G401 (cell line): ENCODE results near the gene ABCB4. TPM values are rescaled to one million over a fixed set of nuclear protein-coding genes. Genes with fewer than 3 reads are reported as not detected.
"Not testable (repeated sequence)": the region's sequence is repeated elsewhere in the genome, so short reads cannot be mapped to it uniquely, and the experiment has no call there.

Source experiments
- DNase-seq: peaks from one replicate; pipeline ENCODE4 v3.0.0-alpha.2; 2015; ENCODE audit warnings: low spot score
- in situ Hi-C: cut with HindIII; loops from 2 replicates; pipeline ENCODE4 v1.10.0; 2016; ENCODE audit warnings: low sequenced_read_pairs, mixed read lengths
- total RNA-seq: library from RNA; depleted of rRNA; stranded (reverse); fragments of >200 nt; shearing (Covaris generic); gene quantifications from 2 replicates; pipeline ENCODE4 v1.2.3, GENCODE V29; 2014

The ABCB4 gene
- total RNA-seq, 1 experiment from 2014 or later = not detected

DNA sequence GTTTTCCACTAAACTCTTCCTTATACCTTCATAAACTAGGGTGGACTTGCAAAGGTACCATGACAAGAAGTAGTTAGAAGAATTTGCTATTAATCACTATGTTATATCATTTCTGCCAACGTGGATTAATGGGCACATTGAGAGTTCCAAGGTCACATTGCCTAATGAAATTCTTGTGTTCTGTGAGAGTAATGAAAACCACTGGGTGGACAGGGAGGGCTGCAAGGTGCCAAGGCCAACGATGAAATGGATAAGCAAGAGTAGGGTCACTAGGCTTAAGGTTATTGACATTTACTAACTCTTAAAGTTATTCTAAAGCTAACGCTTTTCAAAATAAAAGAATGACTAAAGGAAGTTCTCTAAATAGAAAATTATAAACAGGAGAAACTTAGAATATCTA lies 6.6 kb upstream of the ABCB4 start:
- in situ Hi-C loops = no loop called here
- DNase-seq = no peak

DNA sequence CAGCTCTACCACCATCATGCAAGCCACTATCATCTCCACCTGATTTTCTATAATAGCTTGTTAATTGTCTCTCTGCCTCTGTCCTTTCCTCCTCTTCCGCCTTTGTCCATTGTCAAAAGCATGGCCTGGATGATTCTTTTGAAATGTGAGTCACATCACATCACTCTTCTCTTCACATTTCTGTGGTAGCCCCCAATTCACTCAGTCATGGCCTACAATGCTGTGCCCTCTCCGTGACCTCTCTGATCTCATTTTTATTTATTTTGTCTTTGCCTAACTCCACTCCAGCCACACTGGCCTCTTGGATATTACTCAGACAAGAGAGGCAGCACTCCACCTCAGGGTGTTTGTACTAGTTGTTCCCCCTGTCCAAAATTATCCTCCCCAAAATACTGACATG lies 4.9 kb upstream of the ABCB4 start:
- no peak for DNase-seq
- in situ Hi-C loops = no loop called here

DNA sequence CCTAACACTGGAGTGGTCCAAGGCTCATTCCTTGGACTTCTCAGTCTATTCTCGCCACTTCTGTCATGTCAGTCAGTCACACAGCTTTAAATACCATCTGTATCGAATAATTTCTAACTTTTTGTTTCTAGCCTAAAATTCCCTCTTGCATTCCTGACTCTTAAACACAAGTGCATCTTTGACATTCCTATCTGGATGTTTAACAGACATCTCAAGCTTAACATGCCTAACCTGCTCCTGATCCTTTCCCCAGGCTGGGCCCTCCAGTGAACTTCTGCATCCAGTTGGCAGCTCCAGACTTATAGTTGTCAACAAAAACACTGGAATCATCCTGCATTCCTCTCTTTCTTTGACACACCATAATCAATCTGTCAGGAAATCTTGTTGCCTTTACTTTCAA lies 4.5 kb upstream of the ABCB4 start:
- in situ Hi-C loops = no loop called here
- DNase-seq = no peak

DNA sequence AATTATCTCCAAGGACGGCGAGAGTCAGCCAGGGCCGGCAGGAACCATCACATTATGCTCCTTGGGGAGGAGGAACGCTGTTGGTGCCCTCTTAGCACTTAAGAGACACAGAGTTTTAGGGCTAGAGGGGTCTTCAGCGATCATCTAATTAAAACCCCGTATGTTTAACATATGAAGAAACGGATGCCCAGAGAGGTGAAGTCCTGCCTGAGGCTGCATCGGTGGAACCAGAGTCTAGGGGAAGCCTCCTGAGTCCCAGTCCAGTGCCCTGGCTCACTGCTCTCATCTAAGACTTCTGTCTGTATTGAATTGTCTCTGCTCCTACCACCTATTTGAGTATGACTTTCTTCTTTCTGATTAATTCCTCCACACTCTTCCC lies 688 bp upstream of the ABCB4 start:
- no peak for DNase-seq
- in situ Hi-C loops = no loop called here

DNA sequence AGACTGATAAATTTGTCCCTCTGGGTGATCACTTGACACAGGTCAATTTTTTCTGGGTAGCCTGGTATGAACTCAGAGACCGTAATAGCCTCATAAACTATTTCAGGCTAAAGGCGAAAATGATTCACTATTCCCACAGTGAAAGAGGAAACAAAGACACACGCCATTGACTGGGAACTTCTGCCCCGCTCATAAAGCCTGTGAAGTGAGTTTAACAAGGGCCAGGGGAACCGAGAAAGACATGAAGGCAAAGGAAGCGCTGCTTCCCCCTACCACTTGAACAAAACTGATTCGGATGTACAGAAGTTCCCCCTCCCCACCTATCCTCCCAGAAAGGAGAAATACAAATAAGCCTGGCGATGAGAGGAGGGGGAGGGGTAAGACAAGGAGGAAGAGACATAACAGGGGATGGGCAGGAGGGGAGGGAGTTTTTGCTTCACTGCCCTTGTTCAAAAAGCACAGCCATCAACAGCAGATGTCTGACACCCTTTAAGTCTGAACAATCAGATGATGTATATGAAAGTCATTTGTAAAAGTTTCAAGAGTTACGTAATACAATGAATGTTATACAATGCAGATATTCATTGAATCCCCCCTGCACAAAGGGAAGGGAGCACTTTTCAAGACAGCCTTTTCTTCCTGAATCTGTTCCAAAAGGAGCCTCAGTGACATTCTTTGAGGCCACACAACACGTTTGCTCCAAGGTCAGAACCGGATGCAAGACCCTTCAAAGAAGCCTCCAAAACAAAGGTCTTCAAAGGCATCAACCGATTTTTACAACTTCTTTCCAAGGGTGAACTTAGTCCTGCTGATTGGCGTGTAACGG lies 734 bp downstream of the ABCB4 start:
- in situ Hi-C loops = no loop called here
- DNase-seq = peak; percentile 6

DNA sequence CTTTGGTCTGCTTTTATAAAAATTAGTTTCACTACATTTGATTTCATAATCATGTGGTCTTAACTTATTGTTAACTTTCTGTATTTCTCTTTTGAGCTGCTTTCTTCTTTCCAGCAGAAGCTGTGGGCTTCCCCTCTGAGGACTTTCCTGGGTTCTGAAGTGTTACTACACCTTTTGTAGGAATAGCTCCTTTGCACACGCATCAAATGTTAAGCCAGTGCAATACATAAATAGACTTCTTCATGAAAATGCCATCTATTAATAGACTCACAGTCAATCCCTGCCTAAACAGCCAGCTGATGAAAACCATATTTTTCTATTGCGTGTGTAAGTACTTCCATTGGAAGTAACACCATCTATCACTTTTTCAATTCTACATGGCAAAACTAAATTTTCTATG lies 1.5 kb downstream of the ABCB4 start:
- in situ Hi-C loops = no loop called here
- no peak for DNase-seq

DNA sequence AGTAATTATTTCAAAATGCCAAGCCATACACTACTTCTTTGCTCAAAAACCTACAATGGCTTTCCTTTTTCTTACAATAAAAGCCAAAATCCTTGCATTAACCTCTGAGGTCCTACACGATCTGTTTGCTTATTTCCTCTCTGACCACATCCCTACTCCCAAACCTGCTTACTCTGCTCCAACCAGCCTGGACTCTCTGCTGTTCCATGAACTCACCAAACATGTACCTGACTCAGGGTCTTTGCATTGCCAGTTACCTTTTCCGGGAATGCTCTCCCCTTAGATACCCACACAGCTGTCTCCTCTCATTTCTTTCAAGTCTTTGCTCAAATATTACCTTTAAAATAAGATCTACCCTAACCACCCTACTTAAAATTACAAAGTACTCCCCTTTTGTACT lies 2.3 kb downstream of the ABCB4 start:
- in situ Hi-C loops = no loop called here
- DNase-seq = no peak

DNA sequence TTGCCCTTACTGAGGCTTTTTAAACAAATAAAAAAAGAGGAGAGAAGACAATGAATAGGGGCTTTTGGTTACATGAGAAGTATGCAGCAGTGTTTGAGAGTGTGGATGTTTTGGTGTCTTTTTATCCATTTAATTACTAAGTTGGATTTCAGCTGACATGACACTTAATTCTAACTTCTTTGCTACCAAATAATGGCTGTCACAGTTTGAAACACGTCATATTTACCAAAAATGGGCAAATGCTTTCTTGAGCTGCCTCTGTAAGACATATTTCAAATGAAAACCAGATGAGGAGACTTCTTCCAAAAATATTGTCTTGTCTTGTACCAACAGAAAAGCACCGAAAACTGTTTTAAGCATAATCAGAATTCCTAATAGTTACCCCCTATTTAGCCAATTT lies 4.0 kb downstream of the ABCB4 start:
- in situ Hi-C loops = no loop called here
- DNase-seq = no peak

DNA sequence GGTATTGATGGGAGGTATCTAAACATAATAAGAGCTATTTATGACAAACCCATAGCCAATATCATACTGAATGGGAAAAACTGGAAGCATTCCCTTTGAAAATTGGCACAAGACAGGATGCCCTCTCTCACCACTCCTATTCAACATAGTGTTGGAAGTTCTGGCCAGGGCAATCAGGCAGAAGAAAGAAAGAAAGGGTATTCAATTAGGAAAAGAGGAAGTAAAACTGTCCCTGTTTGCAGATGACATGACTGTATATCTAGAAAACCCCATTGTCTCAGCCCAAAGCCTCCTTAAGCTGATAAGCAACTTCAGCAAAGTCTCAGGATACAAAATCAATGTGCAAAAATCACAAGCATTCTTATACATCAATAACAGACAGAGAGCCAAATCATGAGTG lies 6.3 kb downstream of the ABCB4 start:
- not testable (repeated sequence) for DNase-seq

DNA sequence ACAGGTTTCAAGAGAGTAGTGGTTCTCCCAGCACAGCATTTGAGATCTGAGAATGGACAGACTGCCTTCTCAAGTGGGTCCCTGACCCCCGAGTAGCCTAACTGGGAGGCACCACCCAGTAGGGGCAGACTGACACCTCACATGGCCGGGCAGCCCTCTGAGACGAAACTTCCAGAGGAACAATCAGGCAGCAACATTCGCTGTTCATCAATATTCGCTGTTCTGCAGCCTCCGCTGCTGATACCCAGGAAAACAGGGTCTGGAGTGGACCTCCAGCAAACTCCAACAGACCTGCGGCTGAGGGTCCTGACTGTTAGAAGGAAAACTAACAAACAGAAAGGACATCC lies 10.0 kb downstream of the ABCB4 start:
- in situ Hi-C loops = not testable (repeated sequence)

More for the DNA sequence above, 6.3 kb downstream of the ABCB4 start:
- in situ Hi-C loops = not testable (repeated sequence)

DNA sequence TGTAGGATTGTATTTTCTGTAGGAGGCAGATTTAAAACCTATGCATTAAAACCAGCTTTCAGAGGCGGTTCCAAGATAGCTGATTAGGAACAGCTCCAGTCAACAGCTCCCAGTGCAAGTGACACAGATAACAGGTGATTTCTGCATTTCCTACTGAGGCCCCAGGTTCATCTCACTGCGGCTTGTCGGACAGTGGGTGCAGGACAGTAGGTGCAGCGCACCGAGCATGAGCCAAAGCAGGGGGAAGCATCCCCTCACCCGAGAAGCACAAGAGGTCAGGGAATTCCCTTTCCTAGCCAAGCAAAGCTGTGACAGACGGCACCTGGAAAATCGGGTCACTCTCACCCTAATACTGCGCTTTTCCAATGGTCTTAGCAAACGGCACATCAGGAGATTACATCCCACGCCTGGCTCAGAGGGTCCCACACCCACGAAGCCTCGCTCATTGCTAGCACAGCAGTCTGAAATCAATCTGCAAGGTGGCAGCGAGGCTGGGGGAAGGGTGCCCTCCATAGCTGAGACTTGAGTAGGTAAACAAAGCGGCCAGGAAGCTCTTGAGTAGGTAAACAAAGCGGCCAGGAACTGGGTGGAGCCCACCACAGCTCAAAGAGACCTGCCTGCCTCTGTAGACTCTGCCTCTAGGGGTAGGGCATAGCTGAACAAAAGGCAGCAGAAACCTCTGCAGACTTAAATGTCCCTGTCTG lies 10.5 kb downstream of the ABCB4 start:
- in situ Hi-C loops, DNase-seq: not testable (repeated sequence)

More for the DNA sequence above, 10.0 kb downstream of the ABCB4 start:
- not testable (repeated sequence) for DNase-seq

DNA sequence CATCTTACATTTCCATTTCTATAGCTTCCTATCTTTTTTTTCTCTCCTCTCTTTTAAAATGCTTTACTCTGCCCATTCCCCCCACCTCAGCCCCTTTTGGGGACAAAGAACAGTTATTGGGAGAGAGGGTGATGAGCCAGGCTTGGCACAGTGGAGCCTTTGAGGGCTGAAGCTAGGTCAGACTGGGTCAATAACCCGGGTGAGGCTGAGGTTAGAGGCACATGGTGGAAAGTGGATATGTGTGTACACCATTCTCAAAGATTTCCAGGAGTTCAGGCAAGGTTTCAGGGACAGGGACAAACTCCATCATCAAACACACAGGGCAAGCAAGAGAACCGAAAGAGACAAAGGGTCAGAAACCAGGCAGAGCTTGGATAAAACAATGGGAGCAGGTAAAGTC lies 11.5 kb downstream of the ABCB4 start:
- in situ Hi-C loops = no loop called here
- no peak for DNase-seq

DNA sequence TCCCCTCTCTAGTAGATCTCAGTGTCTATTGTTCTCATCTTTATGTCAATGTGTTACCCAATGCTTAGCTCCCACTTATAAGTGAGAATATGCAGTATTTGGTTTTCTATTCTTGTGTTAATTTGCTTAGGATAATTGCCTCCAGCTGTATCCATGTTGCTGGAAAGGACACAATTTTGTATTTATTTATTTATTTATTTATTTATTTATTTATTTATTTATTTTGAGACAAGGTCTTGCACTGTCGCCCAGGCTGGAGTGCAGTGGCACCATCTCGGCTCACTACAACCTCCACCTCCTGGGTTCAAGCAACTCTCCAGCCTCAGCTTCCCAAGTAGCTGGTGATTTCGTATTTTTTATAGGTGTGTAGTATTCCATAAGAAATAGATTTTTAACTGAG lies 15.0 kb downstream of the ABCB4 start:
- DNase-seq, in situ Hi-C loops: not testable (repeated sequence)

DNA sequence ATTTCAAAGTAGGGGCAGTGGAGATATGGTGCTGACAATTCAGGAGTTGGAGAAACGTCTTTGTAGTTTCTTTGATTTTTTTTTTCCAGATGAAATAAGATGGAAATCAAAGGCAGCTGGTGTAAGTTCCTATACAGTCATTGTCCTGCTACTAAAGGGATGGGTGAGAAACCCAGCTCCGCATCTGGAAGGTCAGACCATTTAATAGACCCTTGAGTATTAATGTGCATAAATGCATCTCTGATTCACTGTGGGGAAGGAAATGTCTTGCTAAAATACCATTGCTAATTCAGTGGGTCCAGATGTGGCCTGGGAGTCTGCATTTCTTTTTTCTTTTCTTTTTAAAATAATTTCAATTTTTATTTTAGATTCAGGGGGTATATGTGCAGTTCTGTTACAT lies 15.5 kb downstream of the ABCB4 start:
- DNase-seq = no peak
- in situ Hi-C loops = no loop called here

DNA sequence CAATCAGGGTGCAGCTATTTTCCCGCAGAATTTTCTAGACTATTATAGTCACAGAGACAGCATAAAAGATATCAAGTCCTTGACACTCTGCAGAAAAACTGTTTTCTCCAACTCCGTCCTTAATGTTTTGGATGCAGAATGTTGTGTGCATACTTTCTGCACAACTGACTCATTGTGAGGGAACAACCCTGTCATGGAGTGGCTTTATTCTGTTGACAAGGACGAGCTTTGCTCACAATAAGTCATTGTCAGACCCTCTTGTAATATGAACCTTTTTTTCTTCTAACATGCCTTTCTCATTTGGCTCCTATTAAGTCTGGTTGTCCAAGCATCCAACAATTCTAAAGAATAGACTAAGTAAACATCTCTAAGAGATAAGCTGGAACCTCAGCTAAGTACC lies 17.3 kb downstream of the ABCB4 start:
- in situ Hi-C loops = no loop called here
- no peak for DNase-seq

DNA sequence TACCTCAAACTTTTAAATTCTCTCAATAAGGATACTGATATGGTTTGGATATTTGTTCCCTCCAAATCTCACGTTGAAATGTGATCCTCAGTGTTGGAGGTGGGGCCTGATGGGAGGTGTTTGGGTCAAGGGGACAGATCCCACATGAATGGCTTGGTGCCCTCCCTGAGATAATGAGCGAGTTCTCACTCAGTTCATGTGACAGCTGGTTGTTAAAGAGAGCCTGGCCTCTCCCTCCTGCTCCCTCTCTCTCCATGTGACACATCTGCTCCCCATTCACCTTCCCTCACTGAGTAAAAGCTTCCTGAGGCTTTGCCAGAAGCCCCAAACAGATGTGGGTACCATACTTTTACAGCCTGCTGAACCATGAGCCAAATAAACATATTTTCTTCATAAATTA lies 19.2 kb downstream of the ABCB4 start:
- in situ Hi-C loops = no loop called here
- DNase-seq = no peak

DNA sequence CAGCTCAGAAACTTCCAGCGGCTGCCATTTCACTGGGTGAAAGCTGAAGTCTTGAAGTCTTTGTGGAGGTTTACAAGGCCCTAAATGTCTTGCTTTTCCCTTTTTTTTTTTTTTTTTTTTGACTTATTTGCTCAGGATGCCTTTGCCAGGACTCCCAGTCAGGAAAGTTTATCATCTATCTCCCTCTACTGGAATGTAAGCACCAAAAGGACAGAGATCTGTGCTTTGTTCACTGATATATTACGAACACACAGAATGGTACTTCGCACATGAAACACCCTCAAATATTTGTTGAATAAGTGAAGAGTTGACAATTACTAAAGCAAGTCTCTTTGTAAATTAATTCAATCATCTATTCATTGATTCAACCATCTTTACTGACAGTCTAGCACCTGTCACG lies 23.2 kb downstream of the ABCB4 start:
- in situ Hi-C loops = no loop called here

DNA sequence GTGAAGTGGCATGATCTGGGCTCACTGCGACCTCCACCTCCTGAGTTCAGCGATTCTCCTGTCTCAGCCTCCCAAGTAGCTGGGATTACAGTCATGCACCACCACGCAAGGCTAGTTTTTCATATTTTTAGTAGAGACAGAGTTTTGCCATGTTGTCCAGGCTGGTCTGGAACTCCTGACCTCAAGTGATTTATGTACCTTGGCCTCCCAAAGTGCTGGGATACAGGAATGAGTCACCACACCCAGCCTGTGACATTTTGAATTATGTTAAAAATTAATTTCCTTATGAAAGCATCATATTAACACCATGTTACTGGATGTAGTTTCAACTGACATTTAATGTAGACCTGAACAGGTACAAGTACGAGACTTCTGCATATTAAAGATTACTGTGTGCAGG lies 24.3 kb downstream of the ABCB4 start:
- DNase-seq = no peak
- in situ Hi-C loops = no loop called here

More for the DNA sequence above, 23.2 kb downstream of the ABCB4 start:
- DNase-seq = no peak

DNA sequence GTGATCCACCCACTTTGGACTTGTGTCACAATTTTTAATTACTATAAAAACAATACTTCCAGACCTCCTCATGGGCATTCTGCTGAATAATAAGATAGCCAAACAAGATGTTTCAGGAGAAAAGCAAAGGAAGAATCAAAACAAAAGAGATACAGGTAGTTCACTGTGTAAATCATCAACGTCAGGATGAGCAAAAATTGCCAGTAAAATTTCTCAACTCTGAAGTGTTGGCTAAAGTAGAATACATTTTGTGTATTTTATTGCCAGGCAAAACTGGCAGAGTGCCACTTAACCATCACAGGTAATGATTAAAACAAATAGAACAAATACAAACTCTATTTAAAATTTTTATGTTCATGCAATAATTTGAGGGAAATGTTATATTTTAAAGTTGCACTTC lies 24.8 kb downstream of the ABCB4 start:
- in situ Hi-C loops = no loop called here
- no peak for DNase-seq

DNA sequence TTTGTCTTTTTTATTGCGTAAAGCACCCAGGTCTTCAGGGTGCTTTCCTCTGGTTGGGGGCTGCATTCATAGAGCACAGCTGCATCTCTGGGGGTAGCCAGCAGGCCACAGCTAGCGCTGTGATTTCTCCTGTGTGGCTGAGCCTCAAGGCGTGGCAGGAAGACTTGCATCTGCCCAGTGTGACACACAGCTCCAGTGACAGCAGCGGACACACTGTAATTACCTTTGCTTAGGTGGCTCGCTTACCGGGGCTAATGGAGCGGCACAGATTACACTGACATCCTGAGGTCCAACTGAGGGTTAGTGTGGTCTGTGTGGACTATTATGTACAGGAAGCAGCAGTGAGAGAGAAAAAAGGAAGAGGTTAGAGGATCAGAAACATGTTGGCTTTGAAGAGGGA lies 27.1 kb downstream of the ABCB4 start:
- in situ Hi-C loops = no loop called here
- no peak for DNase-seq

DNA sequence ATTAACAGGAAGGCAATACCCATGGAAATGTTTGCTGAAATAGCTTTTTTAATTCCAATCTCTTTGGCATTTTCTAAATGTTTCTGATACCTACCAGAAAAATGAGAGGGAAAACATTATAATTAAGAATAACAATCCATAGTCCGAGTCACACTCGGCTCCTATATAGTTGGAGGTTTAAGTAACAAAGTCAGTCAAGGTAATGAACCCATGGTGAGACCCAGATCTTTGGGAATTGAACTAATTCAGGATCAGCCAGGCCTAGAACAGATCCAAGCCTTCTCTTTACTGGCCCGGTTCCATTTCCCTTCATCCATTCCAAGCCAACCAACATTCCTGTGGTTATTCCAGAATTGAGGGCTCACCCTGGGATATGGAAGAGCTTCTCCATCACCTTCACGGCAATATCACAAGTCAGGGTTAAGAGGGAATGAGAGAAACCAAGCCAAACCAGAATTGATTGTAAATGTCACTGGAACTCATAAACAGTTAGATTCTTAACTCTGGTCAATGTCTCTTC lies 28.3 kb downstream of the ABCB4 start:
- in situ Hi-C loops = no loop called here
- no peak for DNase-seq
